ENCODE data around the gene CHM.
"Not testable (repeated sequence)": the region's sequence is repeated elsewhere in the genome, so short reads cannot be mapped to it uniquely, and the experiment has no call there.

The CHM gene

GRCh38 chrX:85996555-85996954 is 50.8 kb downstream of the CHM start:
- no peak for DNase-seq (ENCODE audit: low spot score)

GRCh38 chrX:85995641-85996040 is 51.7 kb downstream of the CHM start:
- no peak for DNase-seq (ENCODE audit: low spot score)

- DNase-seq (ENCODE audit: low spot score) = no peak
Measured at GRCh38 chrX:85994797-85995196, 52.6 kb downstream of the CHM start.

GRCh38 chrX:85994228-85994627 is 53.1 kb downstream of the CHM start:
- no peak for DNase-seq (ENCODE audit: low spot score)

- no peak for DNase-seq (ENCODE audit: low spot score)
Measured at GRCh38 chrX:85993539-85994197, 53.7 kb downstream of the CHM start.

- DNase-seq (ENCODE audit: low spot score) = no peak
Measured at GRCh38 chrX:85992811-85993229, 54.5 kb downstream of the CHM start.

- DNase-seq (ENCODE audit: low spot score) = no peak
Measured at GRCh38 chrX:85988353-85988752, 59.0 kb downstream of the CHM start.

GRCh38 chrX:85980286-85980685 is 67.1 kb downstream of the CHM start:
- DNase-seq (ENCODE audit: low spot score) = no peak

- DNase-seq (ENCODE audit: low spot score) = no peak
Measured at GRCh38 chrX:85977218-85977617, 70.1 kb downstream of the CHM start.

GRCh38 chrX:85972351-85972750 is 75.0 kb downstream of the CHM start:
- not testable (repeated sequence) for DNase-seq (ENCODE audit: low spot score)

- DNase-seq (ENCODE audit: low spot score) = no peak
Measured at GRCh38 chrX:85964744-85965143, 82.6 kb downstream of the CHM start.

GRCh38 chrX:85963736-85964135 is 83.6 kb downstream of the CHM start:
- peak; percentile 2 for DNase-seq (ENCODE audit: low spot score)

- DNase-seq (ENCODE audit: low spot score) = no peak
Measured at GRCh38 chrX:85955510-85955909, 91.8 kb downstream of the CHM start.

GRCh38 chrX:85944751-85945150 is 102.6 kb downstream of the CHM start:
- not testable (repeated sequence) for DNase-seq (ENCODE audit: low spot score)

GRCh38 chrX:85941275-85941674 is 106.1 kb downstream of the CHM start:
- no peak for DNase-seq (ENCODE audit: low spot score)

GRCh38 chrX:85939942-85940341 is 107.4 kb downstream of the CHM start:
- not testable (repeated sequence) for DNase-seq (ENCODE audit: low spot score)

- DNase-seq (ENCODE audit: low spot score) = not testable (repeated sequence)
Measured at GRCh38 chrX:85934399-85934798, 113.0 kb downstream of the CHM start.

GRCh38 chrX:85930099-85930498 is 117.3 kb downstream of the CHM start:
- DNase-seq (ENCODE audit: low spot score) = no peak

- no peak for DNase-seq (ENCODE audit: low spot score)
Measured at GRCh38 chrX:85928606-85929005, 118.8 kb downstream of the CHM start.

GRCh38 chrX:85927740-85928139 is 119.6 kb downstream of the CHM start:
- no peak for DNase-seq (ENCODE audit: low spot score)

GRCh38 chrX:85922821-85923220 is 124.5 kb downstream of the CHM start:
- DNase-seq (ENCODE audit: low spot score) = no peak

GRCh38 chrX:85916656-85917280 is 130.6 kb downstream of the CHM start:
- DNase-seq (ENCODE audit: low spot score) = not testable (repeated sequence)

- no peak for DNase-seq (ENCODE audit: low spot score)
Measured at GRCh38 chrX:85914431-85914830, 132.9 kb downstream of the CHM start.

GRCh38 chrX:85907316-85907715 is 140.0 kb downstream of the CHM start:
- no peak for DNase-seq (ENCODE audit: low spot score)

Measured in iPS-NIHi11 (cell line).